ENCODE measurements around the gene EVX2. TPM values are rescaled to one million over a fixed set of nuclear protein-coding genes. Genes with fewer than 3 reads are reported as not detected.
A peak's percentile ranks its signal among the peaks of the same experiment; 100 is the strongest.

EVX2 gene
- total and polyA plus RNA-seq, 9 of the 15 experiments (the other 6 are each of a cell fraction or from before 2014, with no cell fraction given): not detected

GRCh38 chr2:176087330-176088047 lies 3.7 kb upstream of the EVX2 start:
- no peak for ATAC-seq
- Histone ChIP-seq H3K36me3 (ENCODE audit: control insufficient read depth, insufficient read depth, low read length) (no peaks in the 10 kb centered on the region), H3K4me2 (ENCODE audit: insufficient read depth, low read length) (no peak overlapping the region), H3K9me3 (replicated peaks; ENCODE audit: control insufficient read depth, insufficient read depth, low read depth, low read length) (no peaks in the 10 kb centered on the region; the same call in 1 of the 2 replicates), H3K27ac (ENCODE audit: extremely low read depth, low read depth, low read length) (no peak overlapping the region), H4K20me1 (replicated peaks; ENCODE audit: control insufficient read depth, insufficient read depth, low read length) (peaks cover 4% of the 10 kb centered on the region; the same call in 1 of the 2 replicates), H3K4me1 (replicated peaks in 1 of 2; ENCODE audit: control insufficient read depth in 2 of 2, insufficient read depth in 2 of 2, low read length in 2 of 2) (peaks cover 0 to 27% of the 10 kb centered on the region in 2 experiments; a peak in 2 of 5 replicates), H3K79me2 (ENCODE audit: control insufficient read depth, insufficient read depth, low read length) (no peaks in the 10 kb centered on the region), H3K9me1 (ENCODE audit: control insufficient read depth, insufficient read depth, low read length) (no peaks in the 10 kb centered on the region), H3K9ac (ENCODE audit: insufficient read depth in 1 of 2, low read depth in 2 of 2, low read length in 2 of 2) (no peak overlapping the region), H2AFZ (ENCODE audit: low read depth, low read length) (peak overlapping the region; percentile 72; the same call in 1 of the 2 replicates), H3K4me3 (no peak overlapping the region), H3K27me3 (ENCODE audit: control insufficient read depth in 2 of 2, insufficient read depth in 2 of 2, low read length in 2 of 2) (peaks cover 72 to 86% of the 10 kb centered on the region in 2 experiments)
- CTCF ChIA-PET (ENCODE audit: low intra/inter-chr PET ratio): interaction anchor here (1.0 to 3.5 kb wide), 6 partner anchors 10 to 836 kb away, joined by 3 to 14 read pairs (median 5); no protein-coding TSS in a partner anchor
- POLR2A ChIA-PET: no interaction called here
- in situ Hi-C loops (cut with MboI): loop anchor here (10.0 to 25.0 kb wide), 2 partner anchors 663 to 1050 kb away; no protein-coding TSS in a partner anchor
- FAIRE-seq: no peak
- TF ChIP-seq, protein P1, sequence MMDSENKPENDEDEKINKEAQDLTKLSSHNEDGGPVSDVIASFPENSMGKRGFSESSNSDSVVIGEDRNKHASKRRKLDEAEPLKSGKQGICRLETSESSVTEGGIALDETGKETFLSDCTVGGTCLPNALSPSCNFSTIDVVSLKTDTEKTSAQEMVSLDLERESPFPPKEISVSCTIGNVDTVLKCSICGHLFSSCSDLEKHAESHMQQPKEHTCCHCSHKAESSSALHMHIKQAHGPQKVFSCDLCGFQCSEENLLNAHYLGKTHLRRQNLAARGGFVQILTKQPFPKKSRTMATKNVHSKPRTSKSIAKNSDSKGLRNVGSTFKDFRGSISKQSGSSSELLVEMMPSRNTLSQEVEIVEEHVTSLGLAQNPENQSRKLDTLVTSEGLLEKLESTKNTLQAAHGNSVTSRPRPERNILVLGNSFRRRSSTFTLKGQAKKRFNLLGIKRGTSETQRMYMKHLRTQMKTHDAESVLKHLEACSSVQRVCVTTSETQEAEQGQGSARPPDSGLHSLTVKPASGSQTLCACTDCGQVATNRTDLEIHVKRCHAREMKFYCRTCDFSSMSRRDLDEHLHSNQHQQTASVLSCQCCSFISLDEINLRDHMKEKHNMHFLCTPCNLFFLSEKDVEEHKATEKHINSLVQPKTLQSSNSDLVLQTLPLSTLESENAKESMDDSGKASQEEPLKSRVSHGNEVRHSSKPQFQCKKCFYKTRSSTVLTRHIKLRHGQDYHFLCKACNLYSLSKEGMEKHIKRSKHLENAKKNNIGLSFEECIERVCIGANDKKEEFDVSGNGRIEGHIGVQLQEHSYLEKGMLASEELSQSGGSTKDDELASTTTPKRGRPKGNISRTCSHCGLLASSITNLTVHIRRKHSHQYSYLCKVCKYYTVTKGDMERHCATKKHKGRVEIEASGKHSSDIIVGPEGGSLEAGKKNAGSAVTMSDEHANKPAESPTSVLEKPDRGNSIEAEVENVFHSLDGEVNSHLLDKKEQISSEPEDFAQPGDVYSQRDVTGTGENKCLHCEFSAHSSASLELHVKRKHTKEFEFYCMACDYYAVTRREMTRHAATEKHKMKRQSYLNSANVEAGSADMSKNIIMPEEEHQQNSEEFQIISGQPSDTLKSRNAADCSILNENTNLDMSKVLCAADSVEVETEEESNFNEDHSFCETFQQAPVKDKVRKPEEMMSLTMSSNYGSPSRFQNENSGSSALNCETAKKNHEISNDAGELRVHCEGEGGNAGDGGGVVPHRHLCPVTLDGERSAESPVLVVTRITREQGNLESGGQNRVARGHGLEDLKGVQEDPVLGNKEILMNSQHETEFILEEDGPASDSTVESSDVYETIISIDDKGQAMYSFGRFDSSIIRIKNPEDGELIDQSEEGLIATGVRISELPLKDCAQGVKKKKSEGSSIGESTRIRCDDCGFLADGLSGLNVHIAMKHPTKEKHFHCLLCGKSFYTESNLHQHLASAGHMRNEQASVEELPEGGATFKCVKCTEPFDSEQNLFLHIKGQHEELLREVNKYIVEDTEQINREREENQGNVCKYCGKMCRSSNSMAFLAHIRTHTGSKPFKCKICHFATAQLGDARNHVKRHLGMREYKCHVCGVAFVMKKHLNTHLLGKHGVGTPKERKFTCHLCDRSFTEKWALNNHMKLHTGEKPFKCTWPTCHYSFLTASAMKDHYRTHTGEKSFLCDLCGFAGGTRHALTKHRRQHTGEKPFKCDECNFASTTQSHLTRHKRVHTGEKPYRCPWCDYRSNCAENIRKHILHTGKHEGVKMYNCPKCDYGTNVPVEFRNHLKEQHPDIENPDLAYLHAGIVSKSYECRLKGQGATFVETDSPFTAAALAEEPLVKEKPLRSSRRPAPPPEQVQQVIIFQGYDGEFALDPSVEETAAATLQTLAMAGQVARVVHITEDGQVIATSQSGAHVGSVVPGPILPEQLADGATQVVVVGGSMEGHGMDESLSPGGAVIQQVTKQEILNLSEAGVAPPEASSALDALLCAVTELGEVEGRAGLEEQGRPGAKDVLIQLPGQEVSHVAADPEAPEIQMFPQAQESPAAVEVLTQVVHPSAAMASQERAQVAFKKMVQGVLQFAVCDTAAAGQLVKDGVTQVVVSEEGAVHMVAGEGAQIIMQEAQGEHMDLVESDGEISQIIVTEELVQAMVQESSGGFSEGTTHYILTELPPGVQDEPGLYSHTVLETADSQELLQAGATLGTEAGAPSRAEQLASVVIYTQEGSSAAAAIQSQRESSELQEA (IDR thresholded peaks at IDR 0.05; ENCODE audit: low read depth): no peak
- no peak for TF ChIP-seq ARID2 (IDR thresholded peaks at IDR 0.05)
- no peak for TF ChIP-seq ADNP (tag; IDR thresholded peaks at IDR 0.05)
- no peak for TF ChIP-seq SMARCA5 (IDR thresholded peaks at IDR 0.05)
- TF ChIP-seq ZNF197 (CRISPR knock-in tag; IDR thresholded peaks at IDR 0.05; ENCODE audit: low read depth): no peak
- no TSS peak for BruUV-seq (replicated peaks)
- intact Hi-C loops (cut with micrococcal nuclease): loop anchor here (2.0 kb wide), 2 partner anchors 673 to 777 kb away; no protein-coding TSS in a partner anchor
- 12% methylated on average over 29 of the region's 29 CpGs for WGBS (ENCODE audit: insufficient coverage, low coverage, missing lambda C conversion rate)
- DNase-seq (ENCODE audit: extremely low read depth in 1 of 4, low spot score in 3 of 4): no peak
